Measurements from ENCODE around the gene TRIM45.
A peak's percentile ranks its signal among the peaks of the same experiment; 100 is the strongest.
"Not testable (repeated sequence)": the region's sequence is repeated elsewhere in the genome, so short reads cannot be mapped to it uniquely, and the experiment has no call there.

Gene TRIM45, protein sequence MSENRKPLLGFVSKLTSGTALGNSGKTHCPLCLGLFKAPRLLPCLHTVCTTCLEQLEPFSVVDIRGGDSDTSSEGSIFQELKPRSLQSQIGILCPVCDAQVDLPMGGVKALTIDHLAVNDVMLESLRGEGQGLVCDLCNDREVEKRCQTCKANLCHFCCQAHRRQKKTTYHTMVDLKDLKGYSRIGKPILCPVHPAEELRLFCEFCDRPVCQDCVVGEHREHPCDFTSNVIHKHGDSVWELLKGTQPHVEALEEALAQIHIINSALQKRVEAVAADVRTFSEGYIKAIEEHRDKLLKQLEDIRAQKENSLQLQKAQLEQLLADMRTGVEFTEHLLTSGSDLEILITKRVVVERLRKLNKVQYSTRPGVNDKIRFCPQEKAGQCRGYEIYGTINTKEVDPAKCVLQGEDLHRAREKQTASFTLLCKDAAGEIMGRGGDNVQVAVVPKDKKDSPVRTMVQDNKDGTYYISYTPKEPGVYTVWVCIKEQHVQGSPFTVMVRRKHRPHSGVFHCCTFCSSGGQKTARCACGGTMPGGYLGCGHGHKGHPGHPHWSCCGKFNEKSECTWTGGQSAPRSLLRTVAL

DNA sequence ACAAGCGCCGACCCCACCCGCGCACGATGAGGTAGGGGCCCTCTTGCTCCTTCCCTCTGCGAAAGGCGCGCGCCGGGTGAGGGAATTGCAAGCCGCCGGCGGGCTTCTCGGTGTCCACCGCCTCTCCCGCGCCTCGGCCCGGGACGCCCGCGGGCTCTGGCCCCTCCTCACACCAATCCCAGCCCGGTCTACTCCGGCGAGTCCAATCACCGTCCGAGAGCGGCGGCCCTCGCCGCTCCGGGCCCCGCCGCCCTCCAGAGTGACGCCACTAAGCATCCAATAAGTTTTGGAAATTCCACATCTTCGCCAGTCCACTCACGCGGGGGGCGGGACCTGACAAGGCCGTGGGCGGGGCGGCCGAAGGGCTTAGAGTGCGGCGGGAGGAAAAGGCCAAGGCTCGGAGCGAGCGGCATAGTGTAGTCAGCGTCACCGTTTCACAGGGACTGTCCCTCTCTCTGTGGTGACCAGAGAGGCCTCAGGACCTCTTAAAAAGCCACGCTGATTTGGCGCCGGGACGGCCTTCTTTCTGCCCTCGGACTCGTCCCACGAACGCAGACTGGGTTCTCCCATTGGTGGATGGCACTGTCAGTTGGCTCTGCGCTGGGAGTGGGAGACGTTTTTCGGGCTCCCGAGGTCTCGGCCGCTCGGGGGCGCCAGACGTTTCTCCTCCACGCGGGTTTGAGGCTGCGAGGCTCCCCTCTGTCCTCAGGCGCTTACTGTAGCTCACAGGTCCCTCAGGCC is at the start of gene TRIM45:
Gene TRIM45 (minus strand): TSS at position 161 of the 741 bp plus-strand sequence. CDS start 548 bp downstream, outside the sequence.
- DNase-seq, result peak; percentile 93

DNA sequence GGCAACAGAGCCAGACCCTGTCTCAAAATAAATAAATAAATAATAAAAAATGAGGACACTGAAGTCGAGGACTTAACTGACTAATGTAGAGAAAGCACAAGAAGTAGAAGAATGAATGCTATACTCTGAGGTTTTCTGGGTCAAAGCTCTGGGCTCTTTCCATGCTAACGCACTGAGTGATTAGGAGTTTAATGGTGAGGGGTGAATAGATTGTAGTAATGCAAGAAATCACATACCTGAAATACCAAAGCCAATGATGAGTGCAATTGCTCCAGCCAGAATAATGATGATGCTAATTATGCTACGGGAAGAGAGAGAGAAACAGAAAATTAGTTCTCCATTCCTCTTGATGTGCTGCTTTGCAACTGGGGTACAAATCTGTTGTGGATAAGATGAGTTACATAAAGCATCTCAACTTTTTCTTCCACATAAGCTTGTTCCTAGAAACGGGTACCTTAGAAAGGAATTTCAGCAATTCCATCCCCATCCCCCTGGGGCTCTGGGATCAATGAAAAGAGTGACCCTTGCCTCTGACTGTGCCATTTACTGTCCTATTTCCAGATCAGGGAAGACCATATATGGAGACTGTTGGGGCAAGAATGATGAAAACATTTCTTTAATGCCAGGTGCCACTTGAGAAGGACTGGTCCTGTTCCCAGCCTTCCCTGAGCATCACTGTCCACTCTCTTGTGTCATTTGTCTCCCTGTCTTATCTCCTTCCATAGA is 48.5 kb upstream of the TRIM45 start:
- no peak for DNase-seq

DNA sequence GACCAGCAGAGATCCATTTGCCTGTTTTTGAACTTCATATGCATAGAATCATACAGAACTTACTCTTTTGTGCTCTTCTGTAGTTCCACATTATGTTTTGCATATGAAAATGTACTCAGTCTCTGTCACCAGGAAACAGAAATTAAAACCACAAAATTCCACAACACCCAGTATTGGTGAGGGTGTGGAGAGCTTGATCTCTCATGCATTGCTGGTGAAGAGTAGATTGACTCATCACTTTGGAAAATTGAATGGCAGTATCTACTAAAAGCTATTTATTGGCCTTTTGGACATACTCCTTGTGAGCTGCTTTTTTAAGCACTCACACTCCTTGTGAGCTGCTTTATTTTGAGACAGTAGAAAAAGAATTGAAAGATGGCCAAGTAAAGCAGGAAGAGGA is 45.9 kb upstream of the TRIM45 start:
- DNase-seq, result no peak

DNA sequence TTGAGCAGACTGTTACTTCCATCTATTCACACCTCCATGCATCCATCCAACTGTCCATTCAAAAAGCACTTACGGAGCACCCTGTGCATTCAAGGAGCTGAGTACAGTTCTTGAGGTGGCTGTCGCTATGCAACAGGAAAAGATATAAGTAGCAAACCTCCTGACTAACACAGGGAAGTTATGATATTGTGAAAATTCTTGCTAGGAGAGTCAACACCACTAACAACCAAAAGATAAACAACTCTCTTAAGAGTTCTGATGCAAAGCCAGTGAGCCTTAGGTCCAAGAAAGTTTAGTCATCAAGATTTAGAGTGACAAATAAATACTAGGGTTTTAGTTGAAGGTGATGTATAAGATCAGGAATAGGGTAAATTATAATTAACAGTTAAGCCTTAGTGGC is 44.5 kb upstream of the TRIM45 start:
- DNase-seq, result no peak

DNA sequence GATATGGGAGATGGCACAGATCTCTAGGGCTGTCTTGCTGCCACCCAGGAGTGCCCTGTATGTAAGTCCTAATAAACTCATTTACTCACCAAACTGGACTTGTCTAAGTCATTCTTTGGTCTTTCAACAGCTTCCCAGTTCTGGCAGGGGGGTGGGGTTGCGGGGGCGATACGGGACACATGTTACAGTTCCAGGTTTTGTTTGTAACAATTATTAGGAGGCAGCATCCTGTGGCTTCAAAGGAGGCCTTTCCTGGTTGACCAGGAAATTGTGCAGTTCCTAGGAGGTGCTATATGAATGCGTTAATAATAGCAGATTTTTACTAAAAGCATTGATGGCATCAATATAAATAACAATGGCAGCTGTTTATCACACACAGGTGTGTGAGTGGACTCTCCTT is 42.7 kb upstream of the TRIM45 start:
- no peak for DNase-seq

DNA sequence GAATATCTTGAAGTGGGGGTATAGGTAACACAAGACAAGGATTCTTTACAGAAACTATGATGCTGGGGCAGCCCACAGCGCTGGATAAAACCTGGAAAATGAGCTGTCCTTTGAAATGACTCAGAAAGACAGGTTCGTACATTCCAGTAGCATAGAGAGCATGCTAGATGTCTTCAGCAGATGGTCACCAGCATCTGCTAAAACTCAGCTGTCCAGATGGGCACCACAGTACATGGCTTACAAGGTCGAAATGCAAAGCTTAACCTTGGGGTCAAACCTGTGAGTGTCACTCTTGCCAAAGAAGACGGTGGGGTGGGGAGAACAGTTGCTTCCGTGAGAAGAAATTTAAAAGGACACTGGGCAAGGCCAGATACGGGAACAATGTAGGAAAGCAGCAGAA is 41.3 kb upstream of the TRIM45 start:
- DNase-seq, result no peak

DNA sequence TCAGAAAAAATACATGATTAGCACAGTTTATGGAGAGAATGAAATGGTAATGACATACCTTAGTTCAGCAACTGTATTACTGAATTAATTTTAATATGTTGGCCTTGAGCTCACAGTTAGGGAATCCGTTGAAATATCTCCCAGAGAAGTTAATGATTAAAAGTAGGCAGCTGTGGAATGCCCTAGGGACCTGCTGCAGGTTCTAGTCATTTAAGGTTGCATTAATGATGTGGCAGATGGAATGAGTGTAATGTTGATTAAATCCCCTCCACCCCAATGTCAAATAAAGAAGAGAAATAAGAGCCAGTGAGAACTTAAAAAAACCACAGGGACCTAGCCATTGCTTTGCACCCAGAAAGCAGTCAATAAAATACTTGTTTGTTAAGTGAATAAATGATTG is 40.3 kb upstream of the TRIM45 start:
- no peak for DNase-seq

DNA sequence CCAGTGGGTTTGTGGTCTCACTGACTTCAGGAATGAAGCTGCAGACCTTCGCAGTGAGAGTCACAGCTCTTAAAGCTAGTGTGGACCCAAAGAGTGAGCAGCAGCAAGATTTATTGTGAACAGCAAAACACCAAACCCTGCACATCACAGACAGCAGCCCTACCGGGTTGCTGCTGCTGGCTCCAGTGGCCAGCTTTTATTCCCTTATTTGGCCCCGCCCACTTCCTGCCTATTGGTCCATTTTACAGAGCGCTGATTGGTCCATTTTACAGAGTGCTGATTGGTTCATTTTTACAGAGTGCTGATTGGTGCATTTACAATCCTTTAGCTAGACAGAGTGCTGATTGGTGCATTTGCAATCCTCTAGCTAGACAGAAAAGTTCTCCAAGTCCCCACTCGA is 29.8 kb upstream of the TRIM45 start:
- not testable (repeated sequence) for DNase-seq

DNA sequence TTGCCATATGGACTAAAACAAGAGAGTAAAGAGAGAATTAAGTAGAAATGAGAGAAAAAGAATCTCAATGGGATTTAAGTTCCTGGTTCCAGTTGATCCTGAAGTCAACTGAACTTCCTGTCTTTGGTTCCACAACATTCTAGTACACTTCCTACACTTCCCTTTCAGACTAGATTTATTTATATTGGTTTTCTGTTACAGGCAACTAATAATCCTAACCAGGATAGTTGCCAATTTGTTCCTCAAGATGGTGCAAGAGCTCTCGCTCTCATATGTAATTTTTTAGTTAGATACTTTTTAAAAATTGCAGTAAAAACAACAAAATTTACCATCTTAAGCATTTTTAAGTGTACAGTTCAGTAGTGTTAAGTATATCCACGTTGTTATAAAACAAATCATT is 28.8 kb upstream of the TRIM45 start:
- no peak for DNase-seq

DNA sequence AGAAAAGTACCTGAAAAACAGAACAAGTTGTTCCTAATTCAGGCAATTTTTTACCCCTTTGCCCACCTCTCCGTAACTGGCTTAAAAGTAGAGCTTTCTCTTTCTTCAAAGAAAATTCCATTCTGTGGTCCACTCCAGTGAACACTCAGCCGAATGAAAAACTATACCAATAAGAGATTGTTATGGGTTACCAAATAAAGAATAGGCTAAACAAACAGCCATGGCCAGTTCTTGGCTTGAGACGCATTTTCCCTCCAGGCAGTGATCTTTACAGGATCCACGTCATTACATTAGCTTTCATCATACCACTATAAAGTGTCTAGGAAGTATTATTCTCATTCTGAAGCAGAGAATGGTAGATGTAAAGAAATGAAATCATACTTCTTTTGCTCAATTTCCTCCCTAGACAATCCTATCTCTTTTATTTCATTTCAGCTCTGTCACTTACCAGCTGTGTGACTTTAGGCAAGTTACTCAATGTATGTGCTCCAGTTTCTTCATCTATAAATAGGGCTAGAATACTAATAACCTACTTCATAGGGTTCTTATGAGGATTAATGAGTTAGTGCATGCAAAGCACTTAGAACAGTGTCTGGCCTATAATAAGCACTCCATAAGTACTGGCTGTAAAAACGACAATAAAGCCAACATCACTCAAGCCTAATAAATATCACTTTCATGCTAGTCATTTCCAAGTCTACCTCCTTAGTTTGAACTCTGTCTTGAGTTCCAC is 26.5 kb upstream of the TRIM45 start:
- no peak for DNase-seq

DNA sequence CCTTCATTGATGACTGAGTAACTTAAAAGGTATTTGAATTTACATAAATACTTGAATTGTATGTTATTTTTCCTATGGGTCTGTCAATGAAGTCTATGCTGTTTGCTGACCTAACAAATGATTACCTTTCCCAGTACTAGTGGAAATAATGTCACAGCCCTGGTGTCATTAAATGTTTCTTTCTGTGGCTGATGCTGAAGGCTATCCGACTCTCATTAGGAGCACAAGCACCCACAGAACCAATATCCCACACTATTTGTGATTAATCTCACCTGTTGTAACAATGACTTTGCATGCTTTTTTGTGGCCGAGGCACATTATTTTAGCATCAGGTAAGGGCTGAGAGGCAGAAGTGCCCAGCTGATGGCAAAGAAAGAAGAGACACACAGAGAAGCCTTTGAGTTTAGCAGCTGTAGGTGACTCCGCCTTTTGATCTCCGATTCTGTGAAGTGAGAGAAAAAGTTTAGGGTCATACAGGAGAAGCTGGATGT is 25.8 kb upstream of the TRIM45 start:
- no peak for DNase-seq

DNA sequence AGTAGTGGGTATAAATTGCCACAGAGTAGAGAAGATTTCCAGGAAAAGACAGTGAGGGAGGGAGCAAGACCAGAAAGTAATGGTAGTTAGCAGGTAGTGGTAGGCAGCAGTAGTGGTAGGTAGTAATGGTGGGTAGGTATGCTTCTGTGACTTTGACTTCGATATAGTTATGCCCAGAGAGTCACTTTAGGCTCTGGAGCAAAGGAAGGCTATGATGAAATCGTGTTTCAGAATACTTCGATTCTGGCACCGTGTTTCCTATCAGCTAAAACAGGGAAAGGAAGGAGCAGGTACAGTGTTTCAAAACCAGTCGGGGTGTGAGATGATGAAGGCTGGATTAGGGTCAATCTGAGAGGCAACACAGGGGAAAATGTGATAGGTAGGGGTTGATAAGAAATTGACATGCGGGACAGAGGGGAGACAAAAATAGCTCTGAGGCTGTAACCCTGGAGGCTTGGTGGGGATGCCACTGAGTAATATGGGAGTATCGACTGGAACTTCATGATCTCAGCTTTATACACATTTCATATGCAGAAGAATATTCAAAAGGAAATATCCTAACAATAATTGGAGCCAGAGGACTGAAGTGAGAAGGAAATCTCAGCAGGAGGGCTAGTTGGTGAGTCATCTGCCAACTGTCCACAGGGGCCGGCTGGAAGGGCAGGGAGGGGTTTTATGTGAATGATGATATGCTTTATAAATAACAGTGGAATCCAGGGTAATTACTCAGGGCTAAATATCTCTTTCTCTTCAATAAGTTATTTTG is 25.2 kb upstream of the TRIM45 start:
- DNase-seq, result no peak

DNA sequence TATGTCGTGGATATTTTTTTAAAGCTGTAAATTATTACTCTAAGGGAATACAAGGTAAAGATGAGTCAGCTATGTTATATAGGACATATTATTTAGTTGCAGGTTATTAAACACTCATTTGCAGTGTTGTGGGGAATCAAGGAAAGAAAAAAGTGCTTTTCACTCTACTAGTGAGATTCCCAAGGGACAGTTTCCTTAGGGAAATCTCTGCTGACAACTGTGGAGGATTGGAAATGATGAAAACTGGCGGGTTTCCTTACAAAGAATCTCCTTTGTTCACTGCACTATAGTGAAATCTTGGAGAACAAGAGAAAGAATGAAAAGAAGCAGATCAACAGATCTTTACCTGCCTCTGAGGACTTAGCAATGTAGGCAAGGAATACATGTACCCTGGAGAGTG is 24.5 kb upstream of the TRIM45 start:
- no peak for DNase-seq

DNA sequence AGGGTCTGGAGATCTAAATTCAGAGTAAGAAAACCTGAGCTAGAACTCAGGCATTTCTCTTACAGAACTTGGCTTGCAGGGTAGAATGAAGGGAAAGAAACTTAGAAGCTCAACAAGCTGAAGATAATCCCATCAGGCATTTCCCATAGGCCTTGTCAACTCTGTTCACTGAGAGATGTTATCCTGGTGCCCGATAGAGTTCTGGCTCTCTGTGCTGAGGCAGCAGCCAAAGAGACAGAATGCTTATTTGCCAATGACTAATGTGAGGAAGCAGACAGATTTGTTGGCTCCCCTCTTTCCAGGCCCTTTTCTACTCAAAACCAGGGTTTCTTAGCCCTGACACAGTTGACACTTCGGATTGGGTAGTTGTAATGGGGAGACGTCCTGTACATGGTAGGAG is 22.3 kb upstream of the TRIM45 start:
- no peak for DNase-seq

DNA sequence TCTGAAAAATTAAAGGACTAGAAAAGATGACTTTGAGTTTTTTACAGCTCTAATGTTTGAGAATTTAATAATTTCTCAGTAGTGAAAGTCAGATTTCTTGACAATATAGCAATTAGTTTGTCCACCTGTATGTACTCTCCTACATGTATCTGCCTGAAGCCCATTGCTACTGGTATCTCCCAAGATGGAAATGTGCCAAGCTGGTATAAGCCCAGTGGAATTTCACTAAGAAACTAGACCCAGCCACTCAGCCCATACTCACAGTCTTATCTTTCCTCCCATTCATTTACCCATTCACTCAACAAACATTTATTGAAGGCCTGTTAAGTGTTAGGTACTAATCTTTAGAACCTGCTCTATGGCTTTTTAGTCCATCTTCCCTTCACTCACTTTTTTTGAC is 21.6 kb upstream of the TRIM45 start:
- no peak for DNase-seq

DNA sequence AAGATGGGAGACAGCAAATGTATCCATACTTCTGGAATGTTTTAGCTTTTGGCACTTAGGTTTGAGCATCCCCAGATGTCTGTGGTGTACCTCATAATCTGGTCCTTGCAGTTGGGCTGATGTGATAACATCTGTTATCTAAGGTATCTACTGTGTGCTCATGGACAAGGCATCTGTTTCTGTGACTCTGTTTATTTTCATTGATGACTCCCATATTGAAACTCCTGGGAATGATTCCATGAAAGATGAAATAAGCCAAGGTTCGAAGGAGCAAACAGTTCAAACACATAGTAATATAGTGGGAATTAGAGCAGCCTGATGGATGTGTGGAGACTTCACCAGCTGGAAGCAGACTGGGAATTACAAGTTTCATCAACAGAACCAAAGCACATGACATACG is 20.7 kb upstream of the TRIM45 start:
- no peak for DNase-seq

DNA sequence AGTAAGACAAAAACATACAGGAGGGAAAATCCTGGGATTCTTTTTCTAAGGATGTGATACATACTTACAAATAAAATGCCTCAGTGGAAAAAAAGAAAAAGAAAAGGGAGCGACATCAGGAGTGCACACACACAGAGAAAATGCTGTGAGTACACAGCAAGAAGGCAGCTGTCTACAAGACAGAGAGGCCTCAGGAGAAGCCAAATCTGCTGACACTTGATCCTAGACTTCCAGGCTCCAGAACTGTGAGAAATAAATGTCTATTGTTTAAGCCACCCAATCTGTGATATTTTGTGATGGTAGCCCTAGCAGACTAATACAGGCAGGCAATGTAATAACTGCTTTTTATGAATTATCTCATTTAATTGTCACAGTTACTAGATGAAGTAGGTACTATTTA is 17.0 kb upstream of the TRIM45 start:
- no peak for DNase-seq

DNA sequence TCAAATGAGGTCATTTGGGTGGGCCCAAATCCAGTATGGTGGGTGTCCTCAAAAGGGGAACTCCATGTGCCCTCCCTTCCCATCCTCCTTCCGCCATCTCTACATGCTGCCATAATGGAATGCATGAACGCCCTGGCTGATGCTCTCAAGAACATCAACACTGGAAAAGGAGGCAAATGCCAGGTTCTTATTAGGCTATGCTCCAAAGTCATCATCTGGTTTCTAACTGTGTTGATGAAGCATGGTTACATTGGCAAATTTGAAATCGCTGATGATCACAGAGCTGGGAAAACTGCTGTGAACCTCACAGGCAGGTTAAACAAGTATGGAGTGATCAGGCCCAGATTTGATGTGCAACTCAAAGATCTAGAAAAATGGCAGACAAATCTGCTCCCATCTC is 16.6 kb upstream of the TRIM45 start:
- no peak for DNase-seq

DNA sequence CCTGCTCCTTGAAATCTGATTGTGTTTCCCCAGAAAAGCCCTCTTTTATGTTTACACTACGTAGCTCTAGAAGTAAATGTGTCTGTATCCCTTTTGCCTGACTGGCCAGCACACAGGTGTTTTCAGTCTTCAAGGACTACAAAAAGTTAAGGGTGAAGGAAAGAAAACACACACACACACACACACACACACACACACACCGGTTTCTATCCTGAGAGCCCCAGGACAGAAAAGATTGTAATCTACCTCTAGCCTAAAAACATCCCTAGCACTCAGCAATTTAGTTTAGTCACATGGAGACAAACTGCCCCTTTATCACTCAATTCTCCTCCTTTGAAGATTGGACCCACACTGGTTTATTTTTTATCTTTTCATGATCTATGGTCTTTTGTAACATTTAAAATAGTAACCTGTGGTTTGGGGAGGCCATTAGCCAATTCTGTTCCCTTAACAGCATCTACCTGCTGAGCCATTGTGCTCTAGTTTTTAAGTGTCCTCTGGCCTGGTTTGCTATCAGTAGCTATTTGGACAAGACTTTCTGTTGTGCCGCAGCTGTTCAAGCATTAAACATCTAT is 15.8 kb upstream of the TRIM45 start:
- no peak for DNase-seq

DNA sequence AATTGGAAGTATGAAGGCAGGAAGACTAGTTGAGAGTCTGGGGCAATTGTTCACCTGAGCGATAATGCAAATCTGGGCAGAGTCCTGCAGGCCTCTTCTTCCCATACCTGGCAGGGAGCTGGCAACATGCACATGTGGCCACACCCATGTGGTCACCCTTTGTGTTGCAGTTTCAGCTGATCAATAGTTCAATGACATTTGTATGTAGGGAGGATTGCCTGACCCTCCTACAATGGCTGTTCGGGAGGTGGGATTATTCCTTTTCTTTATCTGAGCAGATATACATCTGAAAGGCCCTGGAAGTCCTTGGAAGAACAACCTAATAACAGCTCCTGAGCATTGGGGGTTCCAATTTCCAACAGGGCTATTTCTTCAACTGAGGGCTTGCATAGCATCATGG is 15.2 kb upstream of the TRIM45 start:
- DNase-seq, result no peak

DNA sequence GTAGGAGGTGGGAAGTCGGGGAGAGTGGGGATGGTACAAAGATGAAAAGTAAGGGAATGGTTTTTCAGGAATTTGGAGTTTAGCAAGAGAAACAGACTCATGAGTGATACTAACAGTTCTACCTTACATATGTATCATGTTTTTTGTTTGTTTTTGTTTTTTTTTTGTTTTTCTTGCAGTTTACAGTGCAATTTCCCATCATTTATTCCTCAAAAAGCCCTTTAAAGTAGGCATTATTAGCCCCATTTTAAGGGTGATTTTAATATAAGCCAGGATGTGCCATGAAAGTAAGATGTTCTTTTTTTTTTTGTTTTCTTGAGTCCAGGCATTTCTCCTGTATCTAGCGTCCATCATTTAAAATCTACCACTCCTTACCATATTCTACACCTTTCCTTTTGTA is 13.8 kb upstream of the TRIM45 start:
- DNase-seq, result no peak
